HEK293 (cell line): ENCODE measurements around the gene GALNS.

Experiments used
- KLF7 ChIP-seq: fragments of 450-650 bp; formaldehyde crosslinking; IDR thresholded peaks from 2 replicates; pipeline ENCODE4 v1.5.1; 2016; ENCODE audit warnings: missing biosample characterization, missing genetic modification characterization, borderline replicate concordance
- REST ChIP-seq: fragments of 450-650 bp; formaldehyde crosslinking; IDR thresholded peaks from 2 replicates; pipeline ENCODE4 v1.5.1; 2016; ENCODE audit warnings: missing biosample characterization, missing genetic modification characterization
- ZFP3 ChIP-seq: fragments of 450-650 bp; formaldehyde crosslinking; IDR thresholded peaks from 2 replicates; pipeline ENCODE4 v1.5.1; 2016; ENCODE audit warnings: low read depth, missing biosample characterization, missing genetic modification characterization
- ZNF148 ChIP-seq: fragments of 450-650 bp; formaldehyde crosslinking; IDR thresholded peaks from 2 replicates; pipeline ENCODE4 v1.5.0; 2017; ENCODE audit warnings: missing biosample characterization, missing genetic modification characterization, borderline replicate concordance
- ZNF24 ChIP-seq: fragments of 450-650 bp; formaldehyde crosslinking; IDR thresholded peaks from 2 replicates; pipeline ENCODE4 v1.5.1; 2016; ENCODE audit warnings: missing biosample characterization, missing genetic modification characterization
- ZNF645 ChIP-seq: fragments of 450-650 bp; formaldehyde crosslinking; IDR thresholded peaks from 2 replicates; pipeline ENCODE4; 2016; ENCODE audit warnings: missing biosample characterization, missing genetic modification characterization
- TF ChIP-seq, protein P1 (sequence below): fragments of 450-650 bp; formaldehyde crosslinking; IDR thresholded peaks from 2 replicates; pipeline ENCODE4 v1.5.1; 2016; ENCODE audit warnings: missing biosample characterization, missing genetic modification characterization
- TF ChIP-seq, protein P2 (sequence below): sonication (generic); formaldehyde crosslinking; IDR thresholded peaks from 2 replicates; pipeline ENCODE4 v1.8.1; 2022; ENCODE audit warnings: mild to moderate bottlenecking, moderate library complexity, missing genetic modification reagents

GRCh38 chr16:88844419-88845036, 12.2 kb downstream of the GALNS start:
- TF ChIP-seq ZNF645, result no peak
- TF ChIP-seq, protein P1, sequence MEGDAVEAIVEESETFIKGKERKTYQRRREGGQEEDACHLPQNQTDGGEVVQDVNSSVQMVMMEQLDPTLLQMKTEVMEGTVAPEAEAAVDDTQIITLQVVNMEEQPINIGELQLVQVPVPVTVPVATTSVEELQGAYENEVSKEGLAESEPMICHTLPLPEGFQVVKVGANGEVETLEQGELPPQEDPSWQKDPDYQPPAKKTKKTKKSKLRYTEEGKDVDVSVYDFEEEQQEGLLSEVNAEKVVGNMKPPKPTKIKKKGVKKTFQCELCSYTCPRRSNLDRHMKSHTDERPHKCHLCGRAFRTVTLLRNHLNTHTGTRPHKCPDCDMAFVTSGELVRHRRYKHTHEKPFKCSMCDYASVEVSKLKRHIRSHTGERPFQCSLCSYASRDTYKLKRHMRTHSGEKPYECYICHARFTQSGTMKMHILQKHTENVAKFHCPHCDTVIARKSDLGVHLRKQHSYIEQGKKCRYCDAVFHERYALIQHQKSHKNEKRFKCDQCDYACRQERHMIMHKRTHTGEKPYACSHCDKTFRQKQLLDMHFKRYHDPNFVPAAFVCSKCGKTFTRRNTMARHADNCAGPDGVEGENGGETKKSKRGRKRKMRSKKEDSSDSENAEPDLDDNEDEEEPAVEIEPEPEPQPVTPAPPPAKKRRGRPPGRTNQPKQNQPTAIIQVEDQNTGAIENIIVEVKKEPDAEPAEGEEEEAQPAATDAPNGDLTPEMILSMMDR (tag by site-specific recombination), result peak; percentile 44; the same call in 1 of the 2 replicates
- no peak for TF ChIP-seq ZFP3 (tag by site-specific recombination)
- no peak for TF ChIP-seq REST (tag by site-specific recombination)
- no peak for TF ChIP-seq ZNF24 (tag by site-specific recombination)
- no peak for TF ChIP-seq ZNF148 (tag by site-specific recombination)
- TF ChIP-seq, protein P2, sequence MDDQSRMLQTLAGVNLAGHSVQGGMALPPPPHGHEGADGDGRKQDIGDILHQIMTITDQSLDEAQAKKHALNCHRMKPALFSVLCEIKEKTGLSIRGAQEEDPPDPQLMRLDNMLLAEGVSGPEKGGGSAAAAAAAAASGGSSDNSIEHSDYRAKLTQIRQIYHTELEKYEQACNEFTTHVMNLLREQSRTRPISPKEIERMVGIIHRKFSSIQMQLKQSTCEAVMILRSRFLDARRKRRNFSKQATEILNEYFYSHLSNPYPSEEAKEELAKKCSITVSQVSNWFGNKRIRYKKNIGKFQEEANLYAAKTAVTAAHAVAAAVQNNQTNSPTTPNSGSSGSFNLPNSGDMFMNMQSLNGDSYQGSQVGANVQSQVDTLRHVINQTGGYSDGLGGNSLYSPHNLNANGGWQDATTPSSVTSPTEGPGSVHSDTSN (CRISPR knock-in tag), result no peak
- TF ChIP-seq KLF7 (tag by site-specific recombination), result no peak
